ENCODE data around the gene ARHGEF37. TPM values are rescaled to one million over a fixed set of nuclear protein-coding genes. Genes with fewer than 3 reads are reported as not detected.

The ARHGEF37 gene
- total and polyA plus RNA-seq, 9 of the 15 experiments (the other 6 are each of a cell fraction or from before 2014, with no cell fraction given), result 0.01 to 0.27 (median 0.05) TPM

GRCh38 chr5:149564542-149565140, 16.7 kb upstream of the ARHGEF37 start (continued):
- peak; percentile 58 to 75 (median 69) for TF ChIP-seq CTCF (IDR thresholded peaks at IDR 0.05 in 2 of 3, conservative IDR thresholded peaks at IDR 0.05 in 1 of 3; ENCODE audit: insufficient read depth in 2 of 3, low read depth in 1 of 3, low read length in 3 of 3)
- TF ChIP-seq MTA3 (IDR thresholded peaks at IDR 0.05; ENCODE audit: borderline replicate concordance), result 0 out of 2 replicates have a peak, but pooled peaks have one; percentile 47
- TF ChIP-seq RAD21 (CRISPR knock-in tag; conservative IDR thresholded peaks at IDR 0.05 in 1 of 2, IDR thresholded peaks at IDR 0.05 in 1 of 2), result peak; percentile 83 to 93
- TF ChIP-seq SMC3 (conservative IDR thresholded peaks at IDR 0.05; ENCODE audit: insufficient read depth, low read depth, low read length), result peak; percentile 73

GRCh38 chr5:149567226-149567625, 14.1 kb upstream of the ARHGEF37 start:
- DNase-seq (ENCODE audit: extremely low read depth in 1 of 4, low spot score in 3 of 4) (no peak), FAIRE-seq (no peak), ATAC-seq (no peak)
- no TSS peak for BruUV-seq (replicated peaks)
- WGBS (ENCODE audit: insufficient coverage, low coverage, missing lambda C conversion rate), result 25% methylated on average over 1 of the region's 1 CpG
- peaks cover 8 to 13% of the 10 kb centered on the region in 2 experiments; a peak in 4 of 5 replicates for H3K4me1 ChIP-seq (replicated peaks in 1 of 2; ENCODE audit: control insufficient read depth in 2 of 2, insufficient read depth in 2 of 2, low read length in 2 of 2)
- no peaks in the 10 kb centered on the region for H3K9me3 ChIP-seq (replicated peaks; ENCODE audit: control insufficient read depth, insufficient read depth, low read depth, low read length)
- in situ Hi-C loops (cut with MboI), result loop anchor here (25.0 kb wide), 1 partner anchor 430 kb away; the partner anchor contains the start of gene ABLIM3
- no peak overlapping the region for H3K9ac ChIP-seq (ENCODE audit: insufficient read depth in 1 of 2, low read depth in 2 of 2, low read length in 2 of 2)
- H3K36me3 ChIP-seq (ENCODE audit: control insufficient read depth, insufficient read depth, low read length), result no peaks in the 10 kb centered on the region
- H3K4me3 ChIP-seq, result no peak overlapping the region
- no peak overlapping the region for H3K4me2 ChIP-seq (ENCODE audit: insufficient read depth, low read length)
- H4K20me1 ChIP-seq (replicated peaks; ENCODE audit: control insufficient read depth, insufficient read depth, low read length), result no peaks in the 10 kb centered on the region
- intact Hi-C loops (cut with micrococcal nuclease), result no loop called here
- CTCF ChIA-PET (ENCODE audit: low intra/inter-chr PET ratio), result no interaction called here
- no peaks in the 10 kb centered on the region for H3K9me1 ChIP-seq (ENCODE audit: control insufficient read depth, insufficient read depth, low read length)
- TF ChIP-seq ZNF316 (IDR thresholded peaks at IDR 0.05) (peak; percentile 40; the same call in 1 of the 2 replicates), ZNF12 (CRISPR knock-in tag; IDR thresholded peaks at IDR 0.05) (no peak), C11orf30 (IDR thresholded peaks at IDR 0.05; ENCODE audit: low read depth) (0 out of 2 replicates have a peak, but pooled peaks have one; percentile 17)
- no peak overlapping the region for H3K27ac ChIP-seq (ENCODE audit: extremely low read depth, low read depth, low read length)
- no peak overlapping the region for H2AFZ ChIP-seq (ENCODE audit: low read depth, low read length)
- POLR2A ChIA-PET, result interaction anchor here (1.2 kb wide), 1 partner anchor 209 kb away, joined by 5 read pairs; no protein-coding TSS in a partner anchor
- no peaks in the 10 kb centered on the region for H3K27me3 ChIP-seq (ENCODE audit: control insufficient read depth in 2 of 2, insufficient read depth in 2 of 2, low read length in 2 of 2)
- no peaks in the 10 kb centered on the region for H3K79me2 ChIP-seq (ENCODE audit: control insufficient read depth, insufficient read depth, low read length)

All from K562 (cell line).